ENCODE results near the gene C2CD3. TPM values are rescaled to one million over a fixed set of nuclear protein-coding genes. Genes with fewer than 3 reads are reported as not detected.

C2CD3 gene
- total RNA-seq, 1 donor from 2014 or later, result 36.8 TPM

- Mint-ChIP-seq H3K27ac (no peak overlapping the region), H3K4me3 (no peak overlapping the region), H3K36me3 (peaks cover 16% of the 10 kb centered on the region), H3K27me3 (no peaks in the 10 kb centered on the region), H3K9me3 (peaks cover 1% of the 10 kb centered on the region), H3K4me1 (ENCODE audit: unreplicated experiment) (no peaks in the 10 kb centered on the region)
- no peak for TF ChIP-seq CTCF (conservative IDR thresholded peaks at IDR 0.05)
- no peak for DNase-seq (ENCODE audit: extremely low spot score, unreplicated experiment)
These were observed 14.9 kb upstream of the C2CD3 start for GRCh38 chr11:74185695-74186094.

GRCh38 chr11:74185285-74185684 lies 14.5 kb upstream of the C2CD3 start:
- Mint-ChIP-seq H3K4me3 (no peak overlapping the region), H3K27me3 (no peaks in the 10 kb centered on the region), H3K27ac (no peak overlapping the region), H3K9me3 (no peaks in the 10 kb centered on the region), H3K4me1 (ENCODE audit: unreplicated experiment) (no peaks in the 10 kb centered on the region), H3K36me3 (peaks cover 12% of the 10 kb centered on the region)
- no peak for TF ChIP-seq CTCF (conservative IDR thresholded peaks at IDR 0.05)
- no peak for DNase-seq (ENCODE audit: extremely low spot score, unreplicated experiment)

GRCh38 chr11:74182635-74183034 lies 11.8 kb upstream of the C2CD3 start:
- no peak for DNase-seq (ENCODE audit: extremely low spot score, unreplicated experiment)
- H3K27ac Mint-ChIP-seq, result no peak overlapping the region
- H3K27me3 Mint-ChIP-seq, result no peaks in the 10 kb centered on the region
- H3K4me1 Mint-ChIP-seq (ENCODE audit: unreplicated experiment), result peaks cover 3% of the 10 kb centered on the region
- no peaks in the 10 kb centered on the region for H3K9me3 Mint-ChIP-seq
- no peak overlapping the region for H3K4me3 Mint-ChIP-seq
- peaks cover 9% of the 10 kb centered on the region for H3K36me3 Mint-ChIP-seq
- no peak for TF ChIP-seq CTCF (conservative IDR thresholded peaks at IDR 0.05)

GRCh38 chr11:74179234-74180052 lies 8.6 kb upstream of the C2CD3 start:
- H3K27me3 Mint-ChIP-seq, result no peaks in the 10 kb centered on the region
- no peaks in the 10 kb centered on the region for H3K9me3 Mint-ChIP-seq
- H3K4me1 Mint-ChIP-seq (ENCODE audit: unreplicated experiment), result peaks cover 5% of the 10 kb centered on the region
- DNase-seq (ENCODE audit: extremely low spot score, unreplicated experiment), result no peak
- no peak overlapping the region for H3K27ac Mint-ChIP-seq
- H3K4me3 Mint-ChIP-seq, result no peak overlapping the region
- TF ChIP-seq CTCF (conservative IDR thresholded peaks at IDR 0.05), result no peak
- peaks cover 10% of the 10 kb centered on the region for H3K36me3 Mint-ChIP-seq

- DNase-seq (ENCODE audit: extremely low spot score, unreplicated experiment), result no peak
- TF ChIP-seq CTCF (conservative IDR thresholded peaks at IDR 0.05), result no peak
- Mint-ChIP-seq H3K9me3 (no peaks in the 10 kb centered on the region), H3K4me3 (no peak overlapping the region), H3K27me3 (no peaks in the 10 kb centered on the region), H3K27ac (no peak overlapping the region), H3K36me3 (peaks cover 10% of the 10 kb centered on the region), H3K4me1 (ENCODE audit: unreplicated experiment) (peaks cover 9% of the 10 kb centered on the region)
These were observed 5.1 kb upstream of the C2CD3 start for GRCh38 chr11:74175920-74176319.
